ENCODE measurements around the gene MBP. TPM values are rescaled to one million over a fixed set of nuclear protein-coding genes. Genes with fewer than 3 reads are reported as not detected.
A peak's percentile ranks its signal among the peaks of the same experiment; 100 is the strongest.

Gene MBP
- total RNA-seq, 2 experiments from 2014 or later: 13.5 to 28.9 TPM

DNA sequence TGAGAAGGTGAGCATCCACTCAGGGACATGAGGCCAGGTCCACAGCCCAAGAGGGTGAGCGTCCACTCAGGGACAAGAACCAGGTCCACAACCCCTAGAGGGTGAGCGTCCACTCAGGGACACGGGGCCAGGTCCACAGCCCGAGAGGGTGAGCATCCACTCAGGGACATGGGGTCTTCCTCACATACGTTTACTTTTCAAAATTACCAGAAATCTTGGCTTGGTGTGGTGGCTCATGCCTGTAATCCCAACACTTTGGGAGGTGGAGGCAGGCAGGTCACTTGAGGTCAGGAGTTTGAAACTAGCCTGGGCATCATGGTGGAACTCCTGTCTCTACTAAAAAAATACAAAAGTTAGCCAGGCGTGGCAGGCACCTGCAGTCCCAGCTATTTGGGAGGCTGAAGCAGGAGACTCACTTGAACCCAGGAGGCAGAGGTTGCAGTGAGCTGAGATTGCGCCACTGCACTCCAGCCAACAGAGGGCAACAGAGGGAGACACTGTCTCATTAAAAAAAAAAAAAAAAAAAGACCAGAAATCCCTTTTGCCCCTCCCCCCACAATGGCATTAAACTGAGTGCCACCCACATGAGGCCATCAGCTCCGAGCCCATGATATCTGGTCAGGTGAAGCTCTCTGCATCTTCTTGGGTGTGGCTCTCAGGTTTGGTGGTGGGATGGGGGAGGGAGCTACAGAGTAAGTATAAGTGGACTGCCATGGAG, 9.0 kb upstream of the MBP start:
- Histone ChIP-seq H3K4me1 (ENCODE audit: insufficient read depth, low read length, poor library complexity, severe bottlenecking) (peaks cover 7% of the 10 kb centered on the region), H4K20me1 (ENCODE audit: insufficient read depth, low read length) (no peaks in the 10 kb centered on the region), H3K9me2 (ENCODE audit: insufficient read depth, low read length) (no peaks in the 10 kb centered on the region), H3K4me3 (ENCODE audit: low read depth, low read length, poor library complexity, severe bottlenecking) (no peak overlapping the region), H3K4me2 (ENCODE audit: low read length) (no peak overlapping the region), H3K36me3 (ENCODE audit: insufficient read depth, low read length) (no peaks in the 10 kb centered on the region), H3K9me3 (ENCODE audit: low read length) (no peaks in the 10 kb centered on the region), H2AFZ (ENCODE audit: low read length) (no peak overlapping the region), H3K79me2 (ENCODE audit: insufficient read depth, low read depth, low read length) (no peaks in the 10 kb centered on the region), H3K27ac (ENCODE audit: low read depth, low read length, poor library complexity, severe bottlenecking) (no peak overlapping the region)
- ChIA-PET POLR2A (no interaction called here), CTCF (ENCODE audit: unreplicated experiment) (interaction anchor here (0.6 to 0.7 kb wide), 2 partner anchors 12 to 29 kb away, joined by 3 read pairs; no protein-coding TSS in a partner anchor)
- peak; percentile 10 for DNase-seq (ENCODE audit: low spot score)
- intact Hi-C loops (cut with micrococcal nuclease; ENCODE audit: unreplicated experiment): no loop called here
- BruUV-seq (replicated peaks): no TSS peak
- no peak for TF ChIP-seq EZH2phosphoT487 (IDR thresholded peaks at IDR 0.05; ENCODE audit: borderline replicate concordance, low read depth, low read length)
- TF ChIP-seq, protein P1, sequence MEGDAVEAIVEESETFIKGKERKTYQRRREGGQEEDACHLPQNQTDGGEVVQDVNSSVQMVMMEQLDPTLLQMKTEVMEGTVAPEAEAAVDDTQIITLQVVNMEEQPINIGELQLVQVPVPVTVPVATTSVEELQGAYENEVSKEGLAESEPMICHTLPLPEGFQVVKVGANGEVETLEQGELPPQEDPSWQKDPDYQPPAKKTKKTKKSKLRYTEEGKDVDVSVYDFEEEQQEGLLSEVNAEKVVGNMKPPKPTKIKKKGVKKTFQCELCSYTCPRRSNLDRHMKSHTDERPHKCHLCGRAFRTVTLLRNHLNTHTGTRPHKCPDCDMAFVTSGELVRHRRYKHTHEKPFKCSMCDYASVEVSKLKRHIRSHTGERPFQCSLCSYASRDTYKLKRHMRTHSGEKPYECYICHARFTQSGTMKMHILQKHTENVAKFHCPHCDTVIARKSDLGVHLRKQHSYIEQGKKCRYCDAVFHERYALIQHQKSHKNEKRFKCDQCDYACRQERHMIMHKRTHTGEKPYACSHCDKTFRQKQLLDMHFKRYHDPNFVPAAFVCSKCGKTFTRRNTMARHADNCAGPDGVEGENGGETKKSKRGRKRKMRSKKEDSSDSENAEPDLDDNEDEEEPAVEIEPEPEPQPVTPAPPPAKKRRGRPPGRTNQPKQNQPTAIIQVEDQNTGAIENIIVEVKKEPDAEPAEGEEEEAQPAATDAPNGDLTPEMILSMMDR (conservative IDR thresholded peaks at IDR 0.05; ENCODE audit: low read length): peak; percentile 33

DNA sequence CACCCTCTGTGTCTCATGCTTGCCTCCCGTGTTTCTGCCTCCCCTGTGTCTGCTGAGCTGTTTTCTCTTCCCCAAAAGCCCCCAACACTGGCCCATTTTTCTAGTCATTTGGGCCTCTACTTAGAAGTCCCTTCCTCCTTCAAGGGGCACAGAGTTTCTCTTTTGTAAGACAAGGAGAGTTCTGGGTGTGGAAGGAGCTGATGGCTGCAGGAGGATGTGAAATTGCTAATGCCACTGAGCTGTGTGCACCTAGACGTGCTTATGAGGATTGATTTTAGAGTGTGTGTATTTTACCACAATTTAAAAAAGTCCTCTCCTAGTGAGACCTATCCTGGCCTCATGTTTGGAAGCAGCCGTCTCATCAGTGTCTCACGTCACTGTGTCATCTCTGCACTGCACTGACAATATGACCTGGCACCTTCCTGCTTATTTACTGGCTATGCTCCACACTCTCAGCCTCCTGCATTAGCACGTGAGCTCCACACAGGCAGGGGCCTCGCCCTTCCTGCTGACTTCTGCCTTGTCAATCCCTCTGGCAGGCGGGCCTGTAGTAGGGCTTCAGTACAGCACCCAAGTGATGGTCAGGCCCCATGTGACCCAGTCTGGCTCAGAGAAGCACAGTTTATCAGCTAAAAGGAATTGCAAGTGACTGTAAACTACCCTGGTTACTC, 8.0 kb upstream of the MBP start:
- Histone ChIP-seq H3K4me1 (ENCODE audit: insufficient read depth, low read length, poor library complexity, severe bottlenecking) (peaks cover 7% of the 10 kb centered on the region), H2AFZ (ENCODE audit: low read length) (no peak overlapping the region), H4K20me1 (ENCODE audit: insufficient read depth, low read length) (no peaks in the 10 kb centered on the region), H3K27ac (ENCODE audit: low read depth, low read length, poor library complexity, severe bottlenecking) (no peak overlapping the region), H3K36me3 (ENCODE audit: insufficient read depth, low read length) (no peaks in the 10 kb centered on the region; the same call in 1 of the 2 replicates), H3K4me3 (ENCODE audit: low read depth, low read length, poor library complexity, severe bottlenecking) (no peak overlapping the region), H3K9me3 (ENCODE audit: low read length) (no peaks in the 10 kb centered on the region), H3K79me2 (ENCODE audit: insufficient read depth, low read depth, low read length) (no peaks in the 10 kb centered on the region), H3K9me2 (ENCODE audit: insufficient read depth, low read length) (no peaks in the 10 kb centered on the region), H3K4me2 (ENCODE audit: low read length) (peak overlapping the region; percentile 25; the same call in 1 of the 2 replicates)
- intact Hi-C loops (cut with micrococcal nuclease; ENCODE audit: unreplicated experiment): no loop called here
- ChIA-PET POLR2A (interaction anchor here (0.6 kb wide), 1 partner anchor 170 kb away, joined by 3 read pairs; no protein-coding TSS in a partner anchor), CTCF (ENCODE audit: unreplicated experiment) (interaction anchor here (0.7 kb wide), 1 partner anchor 11 kb away, joined by 3 read pairs; no protein-coding TSS in a partner anchor)
- no peak for TF ChIP-seq EZH2phosphoT487 (IDR thresholded peaks at IDR 0.05; ENCODE audit: borderline replicate concordance, low read depth, low read length)
- TF ChIP-seq, protein P1 (conservative IDR thresholded peaks at IDR 0.05; ENCODE audit: low read length): no peak
- no TSS peak for BruUV-seq (replicated peaks)
- DNase-seq (ENCODE audit: low spot score): peak; percentile 17

Data from OCI-LY7 (cell line).